Measurements from ENCODE around the gene PRSS48.
"Not testable (repeated sequence)": the region's sequence is repeated elsewhere in the genome, so short reads cannot be mapped to it uniquely, and the experiment has no call there.

The PRSS48 gene

DNA sequence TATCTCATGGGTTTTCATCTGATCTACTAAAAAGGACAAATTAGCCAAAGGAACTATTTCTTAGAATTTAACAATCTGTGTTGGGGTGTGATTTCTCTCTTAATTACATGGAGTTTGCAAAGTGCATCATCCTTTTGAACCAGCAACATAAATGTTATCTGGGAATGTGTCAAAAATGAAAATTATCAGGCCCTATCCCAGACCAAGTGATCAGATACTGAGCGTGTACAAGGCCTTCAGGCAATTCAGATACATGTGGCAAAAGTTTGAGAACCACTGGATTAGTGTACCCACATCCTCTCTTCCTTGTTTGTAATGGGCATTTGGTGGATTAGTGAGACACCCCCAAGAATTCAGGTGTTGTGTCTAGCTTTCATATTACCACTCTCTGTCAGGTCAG, 44.6 kb downstream of the PRSS48 start:
- Histone ChIP-seq H3K36me3 (ENCODE audit: insufficient read depth, low read length) (no peaks in the 10 kb centered on the region), H3K79me2 (ENCODE audit: insufficient read depth, low read length) (no peaks in the 10 kb centered on the region), H3K9me2 (replicated peaks; ENCODE audit: low read depth, low read length) (no peaks in the 10 kb centered on the region), H4K20me1 (ENCODE audit: insufficient read depth, low read length, poor library complexity, severe bottlenecking) (no peaks in the 10 kb centered on the region), H3K4me2 (ENCODE audit: low read depth, low read length, poor library complexity, severe bottlenecking) (no peak overlapping the region), H3K27me3 (ENCODE audit: insufficient read depth, low read length, poor library complexity, severe bottlenecking) (no peaks in the 10 kb centered on the region), H3K4me3 (ENCODE audit: low read length, poor library complexity, severe bottlenecking) (no peak overlapping the region), H2AFZ (ENCODE audit: low read length) (no peak overlapping the region), H3K4me1 (ENCODE audit: insufficient read depth, low read length, poor library complexity, severe bottlenecking) (no peaks in the 10 kb centered on the region), H3K9me3 (ENCODE audit: insufficient read depth, low read depth, low read length) (no peaks in the 10 kb centered on the region), H3K9ac (ENCODE audit: low read depth, low read length, poor library complexity, severe bottlenecking) (no peak overlapping the region), H3F3A (ENCODE audit: low read depth) (no peaks in the 10 kb centered on the region)
- no peak for TF ChIP-seq EZH2phosphoT487 (IDR thresholded peaks at IDR 0.05; ENCODE audit: borderline replicate concordance)
- TF ChIP-seq, protein P1, sequence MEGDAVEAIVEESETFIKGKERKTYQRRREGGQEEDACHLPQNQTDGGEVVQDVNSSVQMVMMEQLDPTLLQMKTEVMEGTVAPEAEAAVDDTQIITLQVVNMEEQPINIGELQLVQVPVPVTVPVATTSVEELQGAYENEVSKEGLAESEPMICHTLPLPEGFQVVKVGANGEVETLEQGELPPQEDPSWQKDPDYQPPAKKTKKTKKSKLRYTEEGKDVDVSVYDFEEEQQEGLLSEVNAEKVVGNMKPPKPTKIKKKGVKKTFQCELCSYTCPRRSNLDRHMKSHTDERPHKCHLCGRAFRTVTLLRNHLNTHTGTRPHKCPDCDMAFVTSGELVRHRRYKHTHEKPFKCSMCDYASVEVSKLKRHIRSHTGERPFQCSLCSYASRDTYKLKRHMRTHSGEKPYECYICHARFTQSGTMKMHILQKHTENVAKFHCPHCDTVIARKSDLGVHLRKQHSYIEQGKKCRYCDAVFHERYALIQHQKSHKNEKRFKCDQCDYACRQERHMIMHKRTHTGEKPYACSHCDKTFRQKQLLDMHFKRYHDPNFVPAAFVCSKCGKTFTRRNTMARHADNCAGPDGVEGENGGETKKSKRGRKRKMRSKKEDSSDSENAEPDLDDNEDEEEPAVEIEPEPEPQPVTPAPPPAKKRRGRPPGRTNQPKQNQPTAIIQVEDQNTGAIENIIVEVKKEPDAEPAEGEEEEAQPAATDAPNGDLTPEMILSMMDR (conservative IDR thresholded peaks at IDR 0.05; ENCODE audit: low read length) = no peak

DNA sequence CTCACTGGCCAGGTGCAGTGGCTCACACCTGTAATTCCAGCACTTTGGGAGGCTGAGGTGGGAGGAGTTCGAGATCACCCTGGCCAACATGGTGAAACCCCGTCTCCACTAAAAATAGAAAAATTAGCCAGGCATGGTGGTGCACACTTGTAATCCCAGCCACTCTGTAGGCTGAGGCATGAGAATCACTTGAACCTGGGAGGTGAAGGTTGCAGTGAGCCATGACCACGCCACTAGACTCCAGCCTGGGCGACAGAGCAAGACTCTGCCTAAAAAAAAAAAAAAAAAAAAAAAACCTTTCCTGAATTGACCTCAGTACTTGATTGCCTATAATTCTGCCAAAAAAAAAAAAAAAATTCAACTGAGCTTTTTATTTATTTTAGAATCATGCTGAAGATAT, 45.2 kb downstream of the PRSS48 start:
- not testable (repeated sequence) for H3K9me3 ChIP-seq (ENCODE audit: insufficient read depth, low read depth, low read length); H3K9ac ChIP-seq (ENCODE audit: low read depth, low read length, poor library complexity, severe bottlenecking); H2AFZ ChIP-seq (ENCODE audit: low read length); H3F3A ChIP-seq (ENCODE audit: low read depth); H3K36me3 ChIP-seq (ENCODE audit: insufficient read depth, low read length); H3K27me3 ChIP-seq (ENCODE audit: insufficient read depth, low read length, poor library complexity, severe bottlenecking); H3K4me2 ChIP-seq (ENCODE audit: low read depth, low read length, poor library complexity, severe bottlenecking); H3K79me2 ChIP-seq (ENCODE audit: insufficient read depth, low read length); H4K20me1 ChIP-seq (ENCODE audit: insufficient read depth, low read length, poor library complexity, severe bottlenecking); H3K4me1 ChIP-seq (ENCODE audit: insufficient read depth, low read length, poor library complexity, severe bottlenecking); H3K9me2 ChIP-seq (replicated peaks; ENCODE audit: low read depth, low read length); H3K4me3 ChIP-seq (ENCODE audit: low read length, poor library complexity, severe bottlenecking)

DNA sequence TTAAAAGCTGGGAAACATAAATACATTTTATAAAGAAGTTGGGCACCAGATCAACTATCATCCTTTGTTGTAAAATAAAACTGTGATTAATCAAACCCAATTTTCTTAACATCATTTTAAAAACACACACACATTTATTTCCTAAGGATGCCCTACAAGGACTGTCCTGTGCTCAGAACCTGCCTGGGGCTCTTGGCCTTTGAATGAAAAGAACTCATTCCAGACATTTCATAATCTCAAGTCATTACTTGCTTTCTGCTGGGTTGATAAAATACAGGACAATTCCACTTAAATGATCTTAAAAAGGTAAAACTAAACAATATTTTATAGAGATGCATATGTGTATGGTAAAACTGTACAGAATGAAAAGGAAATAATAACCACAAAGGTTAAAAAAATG, 45.6 kb downstream of the PRSS48 start:
- Histone ChIP-seq H3F3A (ENCODE audit: low read depth) (no peaks in the 10 kb centered on the region), H3K79me2 (ENCODE audit: insufficient read depth, low read length) (no peaks in the 10 kb centered on the region), H2AFZ (ENCODE audit: low read length) (no peak overlapping the region), H3K9ac (ENCODE audit: low read depth, low read length, poor library complexity, severe bottlenecking) (no peak overlapping the region), H4K20me1 (ENCODE audit: insufficient read depth, low read length, poor library complexity, severe bottlenecking) (no peaks in the 10 kb centered on the region), H3K4me3 (ENCODE audit: low read length, poor library complexity, severe bottlenecking) (no peak overlapping the region), H3K36me3 (ENCODE audit: insufficient read depth, low read length) (no peaks in the 10 kb centered on the region), H3K9me2 (replicated peaks; ENCODE audit: low read depth, low read length) (no peaks in the 10 kb centered on the region), H3K4me1 (ENCODE audit: insufficient read depth, low read length, poor library complexity, severe bottlenecking) (no peaks in the 10 kb centered on the region), H3K9me3 (ENCODE audit: insufficient read depth, low read depth, low read length) (no peaks in the 10 kb centered on the region), H3K27me3 (ENCODE audit: insufficient read depth, low read length, poor library complexity, severe bottlenecking) (no peaks in the 10 kb centered on the region), H3K4me2 (ENCODE audit: low read depth, low read length, poor library complexity, severe bottlenecking) (no peak overlapping the region)
- TF ChIP-seq, protein P1 (conservative IDR thresholded peaks at IDR 0.05; ENCODE audit: low read length) = no peak
- TF ChIP-seq EZH2phosphoT487 (IDR thresholded peaks at IDR 0.05; ENCODE audit: borderline replicate concordance) = no peak

DNA sequence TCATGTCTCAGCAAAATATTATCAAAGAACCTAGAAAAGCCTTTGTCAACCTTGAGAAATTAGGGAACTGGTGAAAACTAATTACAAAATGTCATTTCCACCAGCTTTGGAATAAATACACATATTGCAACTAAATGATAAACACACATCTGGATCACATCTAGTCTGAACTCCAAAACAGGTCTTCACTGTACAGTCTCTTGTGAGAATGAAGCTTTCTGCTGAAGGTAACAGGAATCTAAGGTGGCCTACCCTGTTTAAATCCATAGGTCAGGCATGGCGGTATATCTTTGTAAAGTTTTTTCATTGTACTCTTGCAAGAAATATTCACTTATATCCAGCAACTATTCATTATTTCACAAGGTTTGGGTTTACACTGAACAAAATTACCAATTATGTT, 46.7 kb downstream of the PRSS48 start:
- Histone ChIP-seq H2AFZ (ENCODE audit: low read length) (no peak overlapping the region), H3K36me3 (ENCODE audit: insufficient read depth, low read length) (no peaks in the 10 kb centered on the region), H4K20me1 (ENCODE audit: insufficient read depth, low read length, poor library complexity, severe bottlenecking) (no peaks in the 10 kb centered on the region), H3K9ac (ENCODE audit: low read depth, low read length, poor library complexity, severe bottlenecking) (no peak overlapping the region), H3K79me2 (ENCODE audit: insufficient read depth, low read length) (no peaks in the 10 kb centered on the region), H3K4me3 (ENCODE audit: low read length, poor library complexity, severe bottlenecking) (no peak overlapping the region), H3K4me1 (ENCODE audit: insufficient read depth, low read length, poor library complexity, severe bottlenecking) (no peaks in the 10 kb centered on the region), H3K9me3 (ENCODE audit: insufficient read depth, low read depth, low read length) (no peaks in the 10 kb centered on the region), H3F3A (ENCODE audit: low read depth) (no peaks in the 10 kb centered on the region), H3K27me3 (ENCODE audit: insufficient read depth, low read length, poor library complexity, severe bottlenecking) (no peaks in the 10 kb centered on the region), H3K4me2 (ENCODE audit: low read depth, low read length, poor library complexity, severe bottlenecking) (no peak overlapping the region), H3K9me2 (replicated peaks; ENCODE audit: low read depth, low read length) (no peaks in the 10 kb centered on the region)
- TF ChIP-seq, protein P1 (conservative IDR thresholded peaks at IDR 0.05; ENCODE audit: low read length) = no peak
- no peak for TF ChIP-seq EZH2phosphoT487 (IDR thresholded peaks at IDR 0.05; ENCODE audit: borderline replicate concordance)
